ENCODE results near the gene VTN. TPM values are rescaled to one million over a fixed set of nuclear protein-coding genes. Genes with fewer than 3 reads are reported as not detected.
A peak's percentile ranks its signal among the peaks of the same experiment; 100 is the strongest.

VTN gene
- total and polyA plus RNA-seq, 4 donors = 0.40 to 2.5 (median 1.6) TPM

DNA sequence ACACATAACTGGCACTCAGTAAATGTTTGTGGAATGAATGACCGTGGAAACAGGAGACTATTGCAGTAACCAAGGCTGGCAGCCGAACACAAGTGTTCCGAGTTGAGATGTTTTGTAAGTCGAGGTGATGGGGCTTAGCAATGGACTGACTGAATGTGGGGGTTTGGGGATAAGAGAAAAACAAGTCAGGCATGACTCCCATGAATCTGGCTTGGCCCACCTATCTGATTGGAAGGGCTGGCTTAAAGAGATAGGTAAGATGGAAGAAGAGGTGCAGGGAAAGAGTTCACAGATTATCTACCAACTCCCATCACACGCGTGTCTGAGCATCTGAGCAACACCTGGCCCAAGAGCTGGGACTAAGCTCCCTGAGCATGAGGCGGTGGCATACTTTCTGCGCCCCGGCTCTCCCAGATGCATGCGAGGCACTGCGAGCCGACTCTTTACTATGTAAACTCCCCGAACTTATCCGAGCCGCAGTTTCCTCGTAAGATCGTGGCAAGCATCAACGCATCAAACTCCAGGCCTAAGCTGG, 35.4 kb downstream of the VTN start:
- Histone ChIP-seq H3K9ac (ENCODE audit: insufficient read depth in 1 of 2, low read length in 2 of 2) (peak overlapping the region; percentile 88 to 97), H3K27ac (ENCODE audit: low read depth in 1 of 2, low read length in 1 of 2) (peak overlapping the region; percentile 89 to 91), H3K4me1 (ENCODE audit: control insufficient read depth in 5 of 5, insufficient read depth in 5 of 5, low read length in 5 of 5) (peaks cover 4 to 24% (median 6%) of the 10 kb centered on the region in 5 donors), H3K27me3 (ENCODE audit: control insufficient read depth in 3 of 3, insufficient read depth in 3 of 3, low read length in 2 of 3) (no peaks in the 10 kb centered on the region), H3K36me3 (ENCODE audit: control insufficient read depth in 4 of 4, insufficient read depth in 4 of 4, low read length in 4 of 4) (peaks cover 0 to 18% (median 10%) of the 10 kb centered on the region in 4 donors), H3K9me3 (ENCODE audit: control insufficient read depth in 4 of 4, insufficient read depth in 3 of 4, low read length in 3 of 4) (no peaks in the 10 kb centered on the region), H3K4me3 (peak overlapping the region; percentile 83)
- ATAC-seq (ENCODE audit: insufficient read depth, low FRiP score) (no peak), DNase-seq (no peak)
- 9 to 11% methylated on average over 18 of the region's 18 CpGs for WGBS, 2 donors
- TF ChIP-seq, protein P1, sequence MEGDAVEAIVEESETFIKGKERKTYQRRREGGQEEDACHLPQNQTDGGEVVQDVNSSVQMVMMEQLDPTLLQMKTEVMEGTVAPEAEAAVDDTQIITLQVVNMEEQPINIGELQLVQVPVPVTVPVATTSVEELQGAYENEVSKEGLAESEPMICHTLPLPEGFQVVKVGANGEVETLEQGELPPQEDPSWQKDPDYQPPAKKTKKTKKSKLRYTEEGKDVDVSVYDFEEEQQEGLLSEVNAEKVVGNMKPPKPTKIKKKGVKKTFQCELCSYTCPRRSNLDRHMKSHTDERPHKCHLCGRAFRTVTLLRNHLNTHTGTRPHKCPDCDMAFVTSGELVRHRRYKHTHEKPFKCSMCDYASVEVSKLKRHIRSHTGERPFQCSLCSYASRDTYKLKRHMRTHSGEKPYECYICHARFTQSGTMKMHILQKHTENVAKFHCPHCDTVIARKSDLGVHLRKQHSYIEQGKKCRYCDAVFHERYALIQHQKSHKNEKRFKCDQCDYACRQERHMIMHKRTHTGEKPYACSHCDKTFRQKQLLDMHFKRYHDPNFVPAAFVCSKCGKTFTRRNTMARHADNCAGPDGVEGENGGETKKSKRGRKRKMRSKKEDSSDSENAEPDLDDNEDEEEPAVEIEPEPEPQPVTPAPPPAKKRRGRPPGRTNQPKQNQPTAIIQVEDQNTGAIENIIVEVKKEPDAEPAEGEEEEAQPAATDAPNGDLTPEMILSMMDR (IDR thresholded peaks at IDR 0.05; ENCODE audit: control extremely low read depth, extremely low read depth) = no peak

DNA sequence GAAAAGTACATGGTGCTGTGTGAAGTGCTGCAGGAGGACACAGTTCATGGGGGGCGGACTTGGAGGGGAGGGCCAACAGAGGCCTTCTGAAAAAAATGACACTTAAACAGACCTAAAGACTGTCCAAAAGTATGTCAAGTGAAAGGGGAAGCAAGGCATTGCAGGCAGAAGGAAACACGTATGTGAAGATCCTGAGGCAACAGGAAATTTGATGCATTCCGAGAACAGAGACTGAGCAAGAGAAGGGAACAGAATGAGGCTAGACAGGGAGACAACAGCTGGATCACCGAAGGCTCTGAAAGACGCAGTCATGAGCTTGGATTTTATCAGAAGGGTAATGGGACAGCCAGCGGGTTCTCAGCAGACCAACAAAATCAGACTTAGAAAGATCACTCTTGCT, 35.9 kb downstream of the VTN start:
- peak in 1 of 3 donors; percentile 10 for DNase-seq
- peaks cover under 1 to 24% (median 6%) of the 10 kb centered on the region in 5 donors for H3K4me1 ChIP-seq (ENCODE audit: control insufficient read depth in 5 of 5, insufficient read depth in 5 of 5, low read length in 5 of 5)
- ATAC-seq (ENCODE audit: insufficient read depth, low FRiP score) = no peak
- no peaks in the 10 kb centered on the region for H3K27me3 ChIP-seq (ENCODE audit: control insufficient read depth in 3 of 3, insufficient read depth in 3 of 3, low read length in 2 of 3)
- no peaks in the 10 kb centered on the region for H3K9me3 ChIP-seq (ENCODE audit: control insufficient read depth in 4 of 4, insufficient read depth in 3 of 4, low read length in 3 of 4)
- peak overlapping the region in 1 of 2 donors; percentile 18 for H3K27ac ChIP-seq (ENCODE audit: low read depth in 1 of 2, low read length in 1 of 2)
- H3K36me3 ChIP-seq (ENCODE audit: control insufficient read depth in 4 of 4, insufficient read depth in 4 of 4, low read length in 4 of 4) = peaks cover 3 to 16% (median 13%) of the 10 kb centered on the region in 4 donors
- H3K4me3 ChIP-seq = no peak overlapping the region
- H3K9ac ChIP-seq (ENCODE audit: insufficient read depth in 1 of 2, low read length in 2 of 2) = peak overlapping the region in 1 of 2 donors; percentile 88
- TF ChIP-seq, protein P1 (IDR thresholded peaks at IDR 0.05; ENCODE audit: control extremely low read depth, extremely low read depth) = no peak
- 44 to 45% methylated on average over 6 of the region's 6 CpGs for WGBS, 2 donors

DNA sequence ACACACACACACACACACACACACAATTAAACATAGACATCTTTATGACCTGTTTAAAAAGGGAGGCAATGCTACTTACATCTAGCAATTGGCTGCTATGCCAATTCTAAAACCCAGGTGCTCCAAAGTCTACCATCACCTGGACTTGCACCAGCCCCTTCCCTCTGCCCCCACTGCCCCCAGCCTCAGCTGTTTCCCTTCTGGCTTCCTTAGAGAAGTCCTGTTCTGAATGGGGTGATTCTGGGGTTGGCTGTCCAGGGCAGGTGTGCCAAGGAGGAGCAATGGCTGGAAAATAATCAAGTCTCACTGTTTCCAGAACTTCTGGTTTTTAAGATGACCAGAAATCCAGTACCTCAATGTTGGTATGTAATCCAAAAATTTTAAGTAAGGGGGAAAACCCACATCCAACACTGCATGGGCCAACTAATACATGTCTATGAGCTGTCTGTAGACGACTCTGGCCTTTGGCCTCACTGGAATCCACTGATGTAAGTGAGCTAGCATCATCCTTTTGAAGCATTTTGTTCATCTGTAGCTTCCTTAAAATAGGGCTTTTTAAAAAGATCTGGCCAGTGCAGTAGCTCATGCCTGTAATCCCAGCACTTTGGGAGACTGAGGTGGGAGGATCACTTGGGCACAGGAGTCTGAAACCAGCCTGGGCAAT, 36.9 kb downstream of the VTN start:
- TF ChIP-seq, protein P1 (IDR thresholded peaks at IDR 0.05; ENCODE audit: control extremely low read depth, extremely low read depth) = no peak
- H3K4me3 ChIP-seq = no peak overlapping the region
- H3K9ac ChIP-seq (ENCODE audit: insufficient read depth in 1 of 2, low read length in 2 of 2) = no peak overlapping the region
- H3K36me3 ChIP-seq (ENCODE audit: control insufficient read depth in 4 of 4, insufficient read depth in 4 of 4, low read length in 4 of 4) = peaks cover 5 to 21% (median 13%) of the 10 kb centered on the region in 4 donors
- H3K27me3 ChIP-seq (ENCODE audit: control insufficient read depth in 3 of 3, insufficient read depth in 3 of 3, low read length in 2 of 3) = no peaks in the 10 kb centered on the region
- DNase-seq (no peak), ATAC-seq (ENCODE audit: insufficient read depth, low FRiP score) (no peak)
- no peaks in the 10 kb centered on the region for H3K9me3 ChIP-seq (ENCODE audit: control insufficient read depth in 4 of 4, insufficient read depth in 3 of 4, low read length in 3 of 4)
- 78 to 79% methylated on average over 1 of the region's 1 CpG for WGBS, 2 donors
- peaks cover 0 to 24% (median 6%) of the 10 kb centered on the region in 5 donors for H3K4me1 ChIP-seq (ENCODE audit: control insufficient read depth in 5 of 5, insufficient read depth in 5 of 5, low read length in 5 of 5)
- H3K27ac ChIP-seq (ENCODE audit: low read depth in 1 of 2, low read length in 1 of 2) = no peak overlapping the region

All from lung (tissue), 12 donors.